ENCODE data around the gene DPP9.
"Not testable (repeated sequence)": the region's sequence is repeated elsewhere in the genome, so short reads cannot be mapped to it uniquely, and the experiment has no call there.

The DPP9 gene

DNA sequence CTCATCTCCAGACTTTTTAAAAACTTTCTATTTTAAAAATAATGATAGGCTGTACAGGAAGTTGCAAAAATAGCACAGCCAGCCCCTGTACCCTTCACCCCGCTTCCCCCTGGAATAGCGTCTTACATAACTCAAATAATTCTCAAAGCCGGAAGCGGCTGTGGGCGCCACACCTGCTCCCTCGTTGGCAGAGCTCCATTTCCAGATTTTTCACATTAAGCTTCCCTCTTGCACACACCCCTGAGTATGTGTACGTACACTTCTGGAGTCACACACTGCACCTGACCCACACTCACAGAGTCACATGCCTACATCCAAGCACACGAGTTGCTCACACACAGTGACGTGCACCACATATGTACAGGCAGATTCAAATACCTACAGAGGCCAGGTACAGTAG lies 24.9 kb upstream of the DPP9 start:
- FAIRE-seq (no peak), DNase-seq (ENCODE audit: insufficient read length, low spot score) (no peak)
- TF ChIP-seq, protein P1, sequence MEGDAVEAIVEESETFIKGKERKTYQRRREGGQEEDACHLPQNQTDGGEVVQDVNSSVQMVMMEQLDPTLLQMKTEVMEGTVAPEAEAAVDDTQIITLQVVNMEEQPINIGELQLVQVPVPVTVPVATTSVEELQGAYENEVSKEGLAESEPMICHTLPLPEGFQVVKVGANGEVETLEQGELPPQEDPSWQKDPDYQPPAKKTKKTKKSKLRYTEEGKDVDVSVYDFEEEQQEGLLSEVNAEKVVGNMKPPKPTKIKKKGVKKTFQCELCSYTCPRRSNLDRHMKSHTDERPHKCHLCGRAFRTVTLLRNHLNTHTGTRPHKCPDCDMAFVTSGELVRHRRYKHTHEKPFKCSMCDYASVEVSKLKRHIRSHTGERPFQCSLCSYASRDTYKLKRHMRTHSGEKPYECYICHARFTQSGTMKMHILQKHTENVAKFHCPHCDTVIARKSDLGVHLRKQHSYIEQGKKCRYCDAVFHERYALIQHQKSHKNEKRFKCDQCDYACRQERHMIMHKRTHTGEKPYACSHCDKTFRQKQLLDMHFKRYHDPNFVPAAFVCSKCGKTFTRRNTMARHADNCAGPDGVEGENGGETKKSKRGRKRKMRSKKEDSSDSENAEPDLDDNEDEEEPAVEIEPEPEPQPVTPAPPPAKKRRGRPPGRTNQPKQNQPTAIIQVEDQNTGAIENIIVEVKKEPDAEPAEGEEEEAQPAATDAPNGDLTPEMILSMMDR (IDR thresholded peaks at IDR 0.05; ENCODE audit: insufficient read depth, missing control alignments), result no peak

- TF ChIP-seq, protein P1 (IDR thresholded peaks at IDR 0.05; ENCODE audit: insufficient read depth, missing control alignments), result no peak
- DNase-seq (ENCODE audit: insufficient read length, low spot score) (no peak), FAIRE-seq (no peak)
Observed at GRCh38 chr19:4748185-4748584, 24.5 kb upstream of the DPP9 start.

DNA sequence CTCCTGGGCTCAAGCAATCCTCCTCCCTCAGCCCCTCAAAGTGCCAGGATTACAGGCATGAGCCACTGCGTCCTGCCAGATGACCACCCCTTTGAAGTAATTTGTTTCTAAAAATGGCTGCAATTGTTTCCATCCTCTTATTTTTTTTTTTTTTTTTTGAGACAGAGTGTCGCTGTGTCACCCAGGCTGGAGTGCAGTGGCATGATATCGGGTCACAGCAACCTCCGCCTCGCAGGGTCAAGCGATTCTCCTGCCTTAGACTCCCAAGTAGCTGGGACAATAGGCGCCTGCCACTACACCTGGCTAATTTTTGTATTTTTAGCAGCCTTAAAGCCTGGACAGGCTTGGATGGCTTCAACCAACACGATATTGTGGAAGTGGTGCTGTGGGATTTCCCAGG lies 22.3 kb upstream of the DPP9 start:
- FAIRE-seq (no peak), DNase-seq (ENCODE audit: insufficient read length, low spot score) (no peak)
- TF ChIP-seq, protein P1 (IDR thresholded peaks at IDR 0.05; ENCODE audit: insufficient read depth, missing control alignments), result no peak

DNA sequence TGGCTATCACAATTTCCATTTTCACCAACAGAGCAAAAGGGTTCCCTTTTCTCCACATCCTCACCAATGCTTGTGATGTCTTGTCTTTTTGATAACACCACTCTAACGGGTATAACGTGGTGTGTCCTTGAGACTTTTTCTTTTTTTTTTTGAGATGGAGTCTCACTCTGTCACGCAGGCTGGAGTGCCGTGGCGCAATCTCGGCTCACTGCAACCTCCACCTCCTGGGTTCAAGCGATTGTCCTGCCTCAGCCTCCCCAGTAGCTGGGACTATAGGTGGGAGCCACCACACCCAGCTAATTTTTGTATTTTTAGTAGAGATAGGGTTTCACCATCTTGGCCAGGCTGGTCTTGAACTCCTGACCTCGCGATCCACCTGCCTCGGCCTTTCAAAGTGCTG lies 21.5 kb upstream of the DPP9 start:
- FAIRE-seq; DNase-seq (ENCODE audit: insufficient read length, low spot score): not testable (repeated sequence)

DNA sequence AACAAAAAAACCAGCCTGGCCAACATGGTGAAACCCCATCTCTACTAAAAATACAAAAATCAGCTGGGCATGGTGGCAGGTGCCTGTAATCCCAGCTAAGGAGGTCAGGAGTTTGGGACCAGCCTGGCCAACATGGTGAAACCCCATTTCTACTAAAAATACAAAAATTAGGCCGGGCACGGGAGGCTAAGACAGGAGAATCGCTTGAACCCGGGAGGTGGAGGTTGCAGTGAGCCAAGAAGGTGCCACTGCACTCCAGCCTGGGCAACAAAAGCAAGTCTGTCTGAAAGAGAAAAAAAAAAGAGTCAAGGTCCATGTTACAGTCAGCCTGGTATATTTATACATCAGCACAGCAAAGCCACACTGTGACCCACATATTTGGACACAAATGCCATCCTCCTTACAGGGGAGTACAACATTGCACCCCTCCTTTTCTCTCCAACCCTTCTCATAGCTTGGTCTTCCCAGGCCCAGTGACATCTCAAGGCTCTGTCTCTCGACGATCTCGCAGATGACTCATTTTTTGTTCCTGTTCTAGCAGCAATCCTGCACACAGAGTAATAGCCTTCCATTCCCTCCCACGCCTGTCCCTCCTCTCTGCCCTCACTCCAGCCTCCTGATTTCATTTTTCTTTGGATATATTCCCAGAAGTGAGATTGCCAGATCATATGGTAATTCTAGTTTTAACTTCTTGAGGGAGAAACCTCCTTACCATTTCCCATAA lies 21.0 kb upstream of the DPP9 start:
- no peak for FAIRE-seq
- DNase-seq (ENCODE audit: insufficient read length, low spot score), result no peak
- TF ChIP-seq, protein P1 (IDR thresholded peaks at IDR 0.05; ENCODE audit: insufficient read depth, missing control alignments), result no peak

GRCh38 chr19:4742723-4743646 lies 19.3 kb upstream of the DPP9 start:
- FAIRE-seq (no peak), DNase-seq (ENCODE audit: insufficient read length, low spot score) (no peak)
- TF ChIP-seq, protein P1 (IDR thresholded peaks at IDR 0.05; ENCODE audit: insufficient read depth, missing control alignments), result no peak

GRCh38 chr19:4740092-4740491 lies 16.4 kb upstream of the DPP9 start:
- no peak for DNase-seq (ENCODE audit: insufficient read length, low spot score)
- FAIRE-seq, result no peak
- TF ChIP-seq, protein P1 (IDR thresholded peaks at IDR 0.05; ENCODE audit: insufficient read depth, missing control alignments), result no peak
